Progenitor cell of endocrine pancreas (in vitro differentiated cells): Measurements from ENCODE around the gene FRMD1. TPM values are rescaled to one million over a fixed set of nuclear protein-coding genes. Genes with fewer than 3 reads are reported as not detected.

Experiments used
- DNase-seq: peaks from one replicate; pipeline ENCODE4 v3.0.0; 2021; ENCODE audit warnings: low spot score; ENCODE audit not compliant: unreplicated experiment
- H3K27ac Mint-ChIP-seq: 2 replicates; pipeline ENCODE4 v1.8.0; 2021; ENCODE audit warnings: mild to moderate bottlenecking, moderate library complexity, mixed read lengths
- H3K27me3 Mint-ChIP-seq: 2 replicates; pipeline ENCODE4 v1.8.0; 2021; ENCODE audit warnings: mixed read lengths
- H3K36me3 Mint-ChIP-seq: 2 replicates; pipeline ENCODE4 v1.8.0; 2022; ENCODE audit warnings: mixed read lengths; ENCODE audit not compliant: insufficient read depth
- H3K4me1 Mint-ChIP-seq: 2 replicates; pipeline ENCODE4 v1.8.0; 2021; ENCODE audit warnings: low read depth, mixed read lengths
- H3K4me3 Mint-ChIP-seq: 2 replicates; pipeline ENCODE4 v1.8.0; 2021; ENCODE audit warnings: low read depth, mild to moderate bottlenecking, moderate library complexity, mixed read lengths
- H3K9me3 Mint-ChIP-seq: 2 replicates; pipeline ENCODE4 v1.8.0; 2021; ENCODE audit warnings: low read depth, mixed read lengths
- total RNA-seq: library from RNA; stranded (reverse); gene quantifications from 2 replicates; pipeline ENCODE4 v1.2.1, GENCODE V29; 2021
- TF ChIP-seq, protein P1 (sequence below): fragments of 200-600 bp; sonication (generic); IDR thresholded peaks from one replicate; pipeline ENCODE4 v1.5.0; 2021; ENCODE audit warnings: antibody characterized with exemption, mild to moderate bottlenecking; ENCODE audit not compliant: unreplicated experiment

The FRMD1 gene
- total RNA-seq, 1 donor from 2014 or later: not detected

GRCh38 chr6:168035098-168035660 lies 43.8 kb downstream of the FRMD1 start:
- H3K9me3 Mint-ChIP-seq: peaks cover 12% of the 10 kb centered on the region
- peak overlapping the region; percentile 88 for H3K27ac Mint-ChIP-seq
- peaks cover 34% of the 10 kb centered on the region for H3K27me3 Mint-ChIP-seq
- H3K36me3 Mint-ChIP-seq: no peaks in the 10 kb centered on the region
- DNase-seq: peak; percentile 40
- peak overlapping the region; percentile 74 for H3K4me3 Mint-ChIP-seq
- peaks cover 7% of the 10 kb centered on the region for H3K4me1 Mint-ChIP-seq
- TF ChIP-seq, protein P1, sequence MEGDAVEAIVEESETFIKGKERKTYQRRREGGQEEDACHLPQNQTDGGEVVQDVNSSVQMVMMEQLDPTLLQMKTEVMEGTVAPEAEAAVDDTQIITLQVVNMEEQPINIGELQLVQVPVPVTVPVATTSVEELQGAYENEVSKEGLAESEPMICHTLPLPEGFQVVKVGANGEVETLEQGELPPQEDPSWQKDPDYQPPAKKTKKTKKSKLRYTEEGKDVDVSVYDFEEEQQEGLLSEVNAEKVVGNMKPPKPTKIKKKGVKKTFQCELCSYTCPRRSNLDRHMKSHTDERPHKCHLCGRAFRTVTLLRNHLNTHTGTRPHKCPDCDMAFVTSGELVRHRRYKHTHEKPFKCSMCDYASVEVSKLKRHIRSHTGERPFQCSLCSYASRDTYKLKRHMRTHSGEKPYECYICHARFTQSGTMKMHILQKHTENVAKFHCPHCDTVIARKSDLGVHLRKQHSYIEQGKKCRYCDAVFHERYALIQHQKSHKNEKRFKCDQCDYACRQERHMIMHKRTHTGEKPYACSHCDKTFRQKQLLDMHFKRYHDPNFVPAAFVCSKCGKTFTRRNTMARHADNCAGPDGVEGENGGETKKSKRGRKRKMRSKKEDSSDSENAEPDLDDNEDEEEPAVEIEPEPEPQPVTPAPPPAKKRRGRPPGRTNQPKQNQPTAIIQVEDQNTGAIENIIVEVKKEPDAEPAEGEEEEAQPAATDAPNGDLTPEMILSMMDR: no peak

GRCh38 chr6:168034537-168034936 lies 44.5 kb downstream of the FRMD1 start:
- H3K27ac Mint-ChIP-seq: no peak overlapping the region
- H3K9me3 Mint-ChIP-seq: peaks cover 8% of the 10 kb centered on the region
- peaks cover 9% of the 10 kb centered on the region for H3K4me1 Mint-ChIP-seq
- TF ChIP-seq, protein P1: no peak
- H3K4me3 Mint-ChIP-seq: peak overlapping the region; percentile 74
- no peaks in the 10 kb centered on the region for H3K36me3 Mint-ChIP-seq
- no peak for DNase-seq
- H3K27me3 Mint-ChIP-seq: peaks cover 34% of the 10 kb centered on the region

DNA sequence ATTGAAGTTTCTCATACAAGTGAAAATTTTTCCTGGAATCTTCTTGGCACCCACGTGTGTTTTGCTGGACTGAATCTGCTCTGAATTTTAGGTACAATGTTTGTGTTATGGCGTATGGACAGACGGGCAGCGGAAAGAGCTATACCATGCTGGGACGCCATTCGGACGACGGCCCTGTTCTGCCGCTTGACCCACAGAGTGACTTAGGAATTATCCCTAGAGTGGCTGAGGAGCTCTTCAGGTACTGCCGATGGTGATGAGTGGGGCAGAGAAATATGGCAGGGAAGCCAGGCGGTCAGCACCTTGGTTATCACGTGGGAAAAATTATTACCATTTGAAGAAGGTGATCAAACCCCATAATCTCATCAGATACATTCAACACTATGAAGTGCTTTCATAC lies 45.2 kb downstream of the FRMD1 start:
- no peaks in the 10 kb centered on the region for H3K36me3 Mint-ChIP-seq
- TF ChIP-seq, protein P1: no peak
- no peak overlapping the region for H3K27ac Mint-ChIP-seq
- H3K9me3 Mint-ChIP-seq: peaks cover 6% of the 10 kb centered on the region
- peaks cover 9% of the 10 kb centered on the region for H3K4me1 Mint-ChIP-seq
- no peak overlapping the region for H3K4me3 Mint-ChIP-seq
- no peak for DNase-seq
- peaks cover 34% of the 10 kb centered on the region for H3K27me3 Mint-ChIP-seq

- H3K36me3 Mint-ChIP-seq: no peaks in the 10 kb centered on the region
- H3K9me3 Mint-ChIP-seq: peaks cover 1% of the 10 kb centered on the region
- H3K27ac Mint-ChIP-seq: no peak overlapping the region
- peaks cover 32% of the 10 kb centered on the region for H3K27me3 Mint-ChIP-seq
- TF ChIP-seq, protein P1: no peak
- H3K4me1 Mint-ChIP-seq: peaks cover 9% of the 10 kb centered on the region
- no peak overlapping the region for H3K4me3 Mint-ChIP-seq
- no peak for DNase-seq
Measured at GRCh38 chr6:168032005-168032760, 46.8 kb downstream of the FRMD1 start.

GRCh38 chr6:168031411-168031971 lies 47.5 kb downstream of the FRMD1 start:
- no peak for DNase-seq
- no peaks in the 10 kb centered on the region for H3K36me3 Mint-ChIP-seq
- H3K27ac Mint-ChIP-seq: no peak overlapping the region
- H3K4me3 Mint-ChIP-seq: no peak overlapping the region
- H3K4me1 Mint-ChIP-seq: peaks cover 9% of the 10 kb centered on the region
- H3K9me3 Mint-ChIP-seq: no peaks in the 10 kb centered on the region
- peaks cover 29% of the 10 kb centered on the region for H3K27me3 Mint-ChIP-seq
- TF ChIP-seq, protein P1: no peak
